Stimulated activated CD8-positive, alpha-beta memory T cell treated with anti-CD3 and anti-CD28 coated beads, Interleukin-2, amount 100 ng/mL, for 1 hour (primary cell): ENCODE results near the gene CDH12.

ENCODE experiments used
- DNase-seq, 2 donors: peaks; one replicate each; pipeline ENCODE4 v3.0.0-alpha.2; 2020; ENCODE audit warnings: low read depth in 2 of 2

CDH12 gene

GRCh38 chr5:21820527-21820926 lies 1032.6 kb downstream of the CDH12 start:
- DNase-seq: no peak

GRCh38 chr5:21818370-21818720 lies 1034.8 kb downstream of the CDH12 start:
- no peak for DNase-seq

GRCh38 chr5:21817668-21818369 lies 1035.3 kb downstream of the CDH12 start:
- DNase-seq: no peak

- DNase-seq: no peak
Measured at GRCh38 chr5:21810737-21811316, 1042.3 kb downstream of the CDH12 start.

- no peak for DNase-seq
Measured at GRCh38 chr5:21809611-21810010, 1043.5 kb downstream of the CDH12 start.

- no peak for DNase-seq
Measured at GRCh38 chr5:21807953-21808352, 1045.2 kb downstream of the CDH12 start.

GRCh38 chr5:21806943-21807342 lies 1046.2 kb downstream of the CDH12 start:
- no peak for DNase-seq

- DNase-seq: no peak
Measured at GRCh38 chr5:21806271-21806670, 1046.9 kb downstream of the CDH12 start.

GRCh38 chr5:21802869-21803490 lies 1050.2 kb downstream of the CDH12 start:
- DNase-seq: no peak

- DNase-seq: no peak
Measured at GRCh38 chr5:21802100-21802499, 1051.0 kb downstream of the CDH12 start.

- DNase-seq: no peak
Measured at GRCh38 chr5:21792748-21793147, 1060.4 kb downstream of the CDH12 start.

GRCh38 chr5:21791304-21791703 lies 1061.8 kb downstream of the CDH12 start:
- DNase-seq: no peak

GRCh38 chr5:21784487-21784886 lies 1068.7 kb downstream of the CDH12 start:
- DNase-seq: no peak

GRCh38 chr5:21783074-21783679 lies 1070.0 kb downstream of the CDH12 start:
- no peak for DNase-seq

- no peak for DNase-seq
Measured at GRCh38 chr5:21776466-21776865, 1076.7 kb downstream of the CDH12 start.

- DNase-seq: no peak
Measured at GRCh38 chr5:21774801-21775200, 1078.3 kb downstream of the CDH12 start.

- no peak for DNase-seq
Measured at GRCh38 chr5:21774281-21774680, 1078.9 kb downstream of the CDH12 start.

GRCh38 chr5:21773456-21773855 lies 1079.7 kb downstream of the CDH12 start:
- DNase-seq: no peak

GRCh38 chr5:21765406-21765805 lies 1087.7 kb downstream of the CDH12 start:
- DNase-seq: no peak

- DNase-seq: no peak
Measured at GRCh38 chr5:21739096-21739495, 1114.0 kb downstream of the CDH12 start.

GRCh38 chr5:21723500-21723899 lies 1129.6 kb downstream of the CDH12 start:
- DNase-seq: no peak

GRCh38 chr5:21711866-21712758 lies 1141.0 kb downstream of the CDH12 start:
- no peak for DNase-seq
